SH-SY5Y (cell line): ENCODE data around the gene EIF4EBP3.

ENCODE experiments used
- GATA2 ChIP-seq: IDR thresholded peaks from 2 replicates; pipeline ENCODE4 v1.6.1; 2011; ENCODE audit warnings: mild to moderate bottlenecking, low read depth, low read length
- GATA3 ChIP-seq: IDR thresholded peaks from 2 replicates; pipeline ENCODE4 v1.6.1; 2011; ENCODE audit warnings: low read depth, mild to moderate bottlenecking, low read length, moderate library complexity

- TF ChIP-seq GATA2 = no peak
- TF ChIP-seq GATA3 = no peak
Measured at GRCh38 chr5:140587495-140587894, 40.0 kb downstream of the EIF4EBP3 start.
